ENCODE data around the gene TUFT1. TPM values are rescaled to one million over a fixed set of nuclear protein-coding genes. Genes with fewer than 3 reads are reported as not detected.
"Not testable (repeated sequence)": the region's sequence is repeated elsewhere in the genome, so short reads cannot be mapped to it uniquely, and the experiment has no call there.

The TUFT1 gene
- total RNA-seq, 1 donor from 2014 or later, result 7.0 TPM

DNA sequence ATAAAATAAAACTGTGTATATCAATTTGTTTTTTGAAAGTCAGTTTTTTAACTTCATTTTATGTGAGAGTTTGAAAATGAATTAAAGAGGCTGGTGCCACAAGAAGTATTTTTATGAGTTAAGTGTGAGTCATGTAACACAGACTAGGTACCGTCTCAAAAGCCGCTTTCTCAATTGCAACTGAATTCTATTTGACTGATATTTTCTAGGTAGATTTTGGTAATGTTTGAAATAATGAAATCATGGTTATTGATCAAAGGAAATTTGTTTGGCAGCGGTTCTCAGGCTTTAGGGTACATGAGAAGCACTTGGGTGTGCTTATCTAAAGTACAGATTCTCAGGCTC lies 76.4 kb downstream of the TUFT1 start:
- no peak overlapping the region for H3K27ac Mint-ChIP-seq (ENCODE audit: unreplicated experiment)
- H3K4me1 Mint-ChIP-seq (ENCODE audit: low read depth, unreplicated experiment), result peaks cover 18% of the 10 kb centered on the region
- no peaks in the 10 kb centered on the region for H3K36me3 Mint-ChIP-seq (ENCODE audit: unreplicated experiment)
- TF ChIP-seq, protein P1, sequence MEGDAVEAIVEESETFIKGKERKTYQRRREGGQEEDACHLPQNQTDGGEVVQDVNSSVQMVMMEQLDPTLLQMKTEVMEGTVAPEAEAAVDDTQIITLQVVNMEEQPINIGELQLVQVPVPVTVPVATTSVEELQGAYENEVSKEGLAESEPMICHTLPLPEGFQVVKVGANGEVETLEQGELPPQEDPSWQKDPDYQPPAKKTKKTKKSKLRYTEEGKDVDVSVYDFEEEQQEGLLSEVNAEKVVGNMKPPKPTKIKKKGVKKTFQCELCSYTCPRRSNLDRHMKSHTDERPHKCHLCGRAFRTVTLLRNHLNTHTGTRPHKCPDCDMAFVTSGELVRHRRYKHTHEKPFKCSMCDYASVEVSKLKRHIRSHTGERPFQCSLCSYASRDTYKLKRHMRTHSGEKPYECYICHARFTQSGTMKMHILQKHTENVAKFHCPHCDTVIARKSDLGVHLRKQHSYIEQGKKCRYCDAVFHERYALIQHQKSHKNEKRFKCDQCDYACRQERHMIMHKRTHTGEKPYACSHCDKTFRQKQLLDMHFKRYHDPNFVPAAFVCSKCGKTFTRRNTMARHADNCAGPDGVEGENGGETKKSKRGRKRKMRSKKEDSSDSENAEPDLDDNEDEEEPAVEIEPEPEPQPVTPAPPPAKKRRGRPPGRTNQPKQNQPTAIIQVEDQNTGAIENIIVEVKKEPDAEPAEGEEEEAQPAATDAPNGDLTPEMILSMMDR (IDR thresholded peaks at IDR 0.05; ENCODE audit: partially characterized antibody, unreplicated experiment), result no peak
- H3K27me3 Mint-ChIP-seq (ENCODE audit: unreplicated experiment), result peaks cover 8% of the 10 kb centered on the region
- no peak overlapping the region for H3K4me3 Mint-ChIP-seq (ENCODE audit: unreplicated experiment)
- no peak for DNase-seq
- H3K9me3 Mint-ChIP-seq (ENCODE audit: unreplicated experiment), result peaks cover 10% of the 10 kb centered on the region

DNA sequence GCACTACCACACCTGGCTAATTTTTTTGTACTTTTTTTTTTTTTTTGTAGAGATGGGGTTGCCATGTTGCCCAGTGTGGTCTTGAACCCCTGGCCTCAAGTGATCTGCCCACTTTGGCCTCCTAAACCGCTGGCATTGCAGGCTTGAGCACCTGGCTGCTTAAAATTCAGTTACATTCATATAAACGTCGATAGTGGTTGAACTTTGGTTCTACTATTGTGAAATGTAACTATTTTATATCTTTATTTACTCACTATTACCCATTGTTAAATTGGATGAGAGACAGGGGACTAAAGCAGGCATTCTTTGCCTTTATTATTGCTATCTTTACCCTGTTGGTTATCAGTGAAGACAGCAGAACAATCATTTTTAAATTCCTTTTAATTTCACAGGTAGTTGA lies 77.9 kb downstream of the TUFT1 start:
- no peak overlapping the region for H3K4me3 Mint-ChIP-seq (ENCODE audit: unreplicated experiment)
- H3K27ac Mint-ChIP-seq (ENCODE audit: unreplicated experiment), result no peak overlapping the region
- H3K4me1 Mint-ChIP-seq (ENCODE audit: low read depth, unreplicated experiment), result peaks cover 15% of the 10 kb centered on the region
- peaks cover 3% of the 10 kb centered on the region for H3K27me3 Mint-ChIP-seq (ENCODE audit: unreplicated experiment)
- no peaks in the 10 kb centered on the region for H3K36me3 Mint-ChIP-seq (ENCODE audit: unreplicated experiment)
- no peak for DNase-seq
- H3K9me3 Mint-ChIP-seq (ENCODE audit: unreplicated experiment), result peaks cover 6% of the 10 kb centered on the region
- TF ChIP-seq, protein P1 (IDR thresholded peaks at IDR 0.05; ENCODE audit: partially characterized antibody, unreplicated experiment), result no peak

DNA sequence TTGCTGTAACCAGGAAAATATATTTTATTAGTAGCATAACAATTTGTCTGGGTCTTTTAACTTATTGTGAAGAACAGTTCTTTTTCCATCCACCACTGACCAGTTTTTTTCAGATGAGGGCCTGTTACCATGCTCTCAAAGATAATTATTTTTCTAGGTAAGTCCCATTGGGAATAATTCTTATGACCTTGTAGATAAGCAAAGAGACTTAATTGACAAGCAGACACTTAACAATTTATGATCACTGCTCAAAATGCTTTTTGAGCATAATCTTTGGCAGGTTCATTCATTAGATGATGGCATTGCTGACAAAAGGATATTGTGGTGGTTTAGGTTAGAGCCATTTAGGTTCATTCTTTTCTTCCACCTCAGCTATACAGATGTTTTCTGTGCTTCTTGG lies 78.4 kb downstream of the TUFT1 start:
- peaks cover 2% of the 10 kb centered on the region for H3K9me3 Mint-ChIP-seq (ENCODE audit: unreplicated experiment)
- TF ChIP-seq, protein P1 (IDR thresholded peaks at IDR 0.05; ENCODE audit: partially characterized antibody, unreplicated experiment), result no peak
- DNase-seq, result no peak
- no peaks in the 10 kb centered on the region for H3K27me3 Mint-ChIP-seq (ENCODE audit: unreplicated experiment)
- no peaks in the 10 kb centered on the region for H3K36me3 Mint-ChIP-seq (ENCODE audit: unreplicated experiment)
- peaks cover 15% of the 10 kb centered on the region for H3K4me1 Mint-ChIP-seq (ENCODE audit: low read depth, unreplicated experiment)
- H3K27ac Mint-ChIP-seq (ENCODE audit: unreplicated experiment), result no peak overlapping the region
- no peak overlapping the region for H3K4me3 Mint-ChIP-seq (ENCODE audit: unreplicated experiment)

DNA sequence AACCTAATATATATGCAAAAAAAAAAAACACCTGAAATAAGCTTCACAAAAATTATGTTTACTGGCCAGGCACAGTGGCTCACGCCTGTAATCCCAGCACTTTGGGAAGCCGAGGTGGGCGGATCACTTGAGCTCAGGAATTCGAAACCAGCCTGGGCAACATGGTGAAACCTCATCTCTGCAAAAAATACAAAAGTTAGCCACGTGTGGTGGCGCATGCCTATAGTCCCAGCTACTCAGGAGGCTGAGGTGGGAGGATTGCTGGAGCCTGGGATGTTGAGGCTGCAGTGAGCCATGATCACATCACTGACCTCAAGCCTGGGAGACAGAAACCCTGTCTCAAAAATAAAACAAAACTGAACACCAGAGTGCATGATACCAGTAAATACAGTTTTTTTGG lies 78.9 kb downstream of the TUFT1 start:
- H3K27me3 Mint-ChIP-seq (ENCODE audit: unreplicated experiment); H3K4me3 Mint-ChIP-seq (ENCODE audit: unreplicated experiment); H3K9me3 Mint-ChIP-seq (ENCODE audit: unreplicated experiment); H3K27ac Mint-ChIP-seq (ENCODE audit: unreplicated experiment); H3K36me3 Mint-ChIP-seq (ENCODE audit: unreplicated experiment); DNase-seq: not testable (repeated sequence)
- peaks cover 12% of the 10 kb centered on the region for H3K4me1 Mint-ChIP-seq (ENCODE audit: low read depth, unreplicated experiment)

DNA sequence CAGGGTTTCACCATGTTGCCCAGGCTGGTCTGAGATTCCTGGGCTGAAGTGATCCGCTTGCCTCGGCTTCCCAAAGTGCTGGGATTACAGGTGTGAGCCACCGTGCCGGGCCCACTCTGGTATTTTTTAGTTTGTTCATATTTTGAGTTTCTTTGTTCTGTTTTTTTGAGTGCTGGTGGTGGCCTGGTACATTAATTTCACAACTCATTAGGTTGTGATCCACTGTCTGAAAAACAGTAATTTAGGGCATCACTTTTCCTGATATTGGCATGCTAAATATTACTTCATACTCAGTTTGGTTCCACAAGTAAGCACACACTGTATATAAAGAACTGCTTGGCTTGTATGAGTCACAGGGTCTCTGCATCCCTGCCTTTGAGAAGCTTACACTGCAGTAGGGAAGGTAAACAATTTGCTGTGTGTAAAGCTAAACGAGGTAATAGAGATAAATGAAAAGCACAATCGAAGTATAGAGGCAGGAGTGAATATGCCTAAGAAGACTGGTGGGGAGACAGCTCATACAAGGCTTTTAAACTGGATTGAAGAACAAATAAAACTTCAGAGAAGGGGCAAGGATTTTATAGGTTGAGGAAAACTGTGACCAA lies 79.5 kb downstream of the TUFT1 start:
- H3K36me3 Mint-ChIP-seq (ENCODE audit: unreplicated experiment), result no peaks in the 10 kb centered on the region
- DNase-seq, result no peak
- H3K27ac Mint-ChIP-seq (ENCODE audit: unreplicated experiment), result no peak overlapping the region
- TF ChIP-seq, protein P1 (IDR thresholded peaks at IDR 0.05; ENCODE audit: partially characterized antibody, unreplicated experiment), result no peak
- H3K9me3 Mint-ChIP-seq (ENCODE audit: unreplicated experiment), result no peaks in the 10 kb centered on the region
- H3K4me1 Mint-ChIP-seq (ENCODE audit: low read depth, unreplicated experiment), result peaks cover 12% of the 10 kb centered on the region
- no peak overlapping the region for H3K4me3 Mint-ChIP-seq (ENCODE audit: unreplicated experiment)
- no peaks in the 10 kb centered on the region for H3K27me3 Mint-ChIP-seq (ENCODE audit: unreplicated experiment)

All from glutamatergic neuron (in vitro differentiated cells).